Esophagus mucosa (tissue), 1 donor: ENCODE measurements around the gene TMCC1. TPM values are rescaled to one million over a fixed set of nuclear protein-coding genes. Genes with fewer than 3 reads are reported as not detected.

Experiments used
- total RNA-seq: library from RNA; stranded (reverse); gene quantifications from one replicate; pipeline ENCODE4 v1.2.4, GENCODE V29; 2023
- donor health status: DM: yes; HTN: yes; CAD: no.

TMCC1 gene
- total RNA-seq, 1 donor from 2014 or later = 23.4 TPM

Other genes starting within 250 kb of the TMCC1 start
- not detected for gene TRH, start 81.0 kb upstream of the TMCC1 start, total RNA-seq
- gene ALG1L2, start 188.1 kb upstream of the TMCC1 start, total RNA-seq = not detected